ENCODE data around the gene GPR161. TPM values are rescaled to one million over a fixed set of nuclear protein-coding genes. Genes with fewer than 3 reads are reported as not detected.

Gene GPR161
- total and polyA plus RNA-seq, 9 of the 15 experiments (the other 6 are each of a cell fraction or from before 2014, with no cell fraction given), result 0.15 to 2.4 (median 0.76) TPM

- Histone ChIP-seq H3K4me2 (ENCODE audit: insufficient read depth, low read length) (no peak overlapping the region), H3K4me3 (no peak overlapping the region), H2AFZ (ENCODE audit: low read depth, low read length) (no peak overlapping the region), H3K79me2 (ENCODE audit: control insufficient read depth, insufficient read depth, low read length) (no peaks in the 10 kb centered on the region), H3K27me3 (ENCODE audit: control insufficient read depth in 2 of 2, insufficient read depth in 2 of 2, low read length in 2 of 2) (peaks cover 2 to 18% of the 10 kb centered on the region in 2 experiments; a peak in 3 of 5 replicates), H3K4me1 (replicated peaks in 1 of 2; ENCODE audit: control insufficient read depth in 2 of 2, insufficient read depth in 2 of 2, low read length in 2 of 2) (peaks cover 13 to 19% of the 10 kb centered on the region in 2 experiments; a peak in 4 of 5 replicates), H3K36me3 (ENCODE audit: control insufficient read depth, insufficient read depth, low read length) (no peaks in the 10 kb centered on the region), H3K27ac (ENCODE audit: extremely low read depth, low read depth, low read length) (no peak overlapping the region), H4K20me1 (replicated peaks; ENCODE audit: control insufficient read depth, insufficient read depth, low read length) (no peaks in the 10 kb centered on the region), H3K9ac (ENCODE audit: insufficient read depth in 1 of 2, low read depth in 2 of 2, low read length in 2 of 2) (no peak overlapping the region), H3K9me3 (replicated peaks; ENCODE audit: control insufficient read depth, insufficient read depth, low read depth, low read length) (no peaks in the 10 kb centered on the region), H3K9me1 (ENCODE audit: control insufficient read depth, insufficient read depth, low read length) (no peaks in the 10 kb centered on the region)
- TF ChIP-seq BHLHE40 (IDR thresholded peaks at IDR 0.05; ENCODE audit: low read length) (no peak), CREBBP (IDR thresholded peaks at IDR 0.05; ENCODE audit: low read depth, low read length) (no peak), ZNF639 (CRISPR knock-in tag; conservative IDR thresholded peaks at IDR 0.05 in 1 of 2, IDR thresholded peaks at IDR 0.05 in 1 of 2) (no peak), FOXA1 (IDR thresholded peaks at IDR 0.05; ENCODE audit: borderline replicate concordance) (no peak), CUX1 (CRISPR knock-in tag; IDR thresholded peaks at IDR 0.05) (no peak)
- 4% methylated on average over 1 of the region's 1 CpG for WGBS (ENCODE audit: insufficient coverage, low coverage, missing lambda C conversion rate)
- ChIA-PET POLR2A (interaction anchor here (0.6 to 1.9 kb wide), 4 partner anchors 12 to 610 kb away, joined by 3 to 9 read pairs (median 3); no protein-coding TSS in a partner anchor), CTCF (ENCODE audit: low intra/inter-chr PET ratio) (no interaction called here)
- no peak for FAIRE-seq
- intact Hi-C loops (cut with micrococcal nuclease), result no loop called here
- in situ Hi-C loops (cut with MboI), result no loop called here
- no peak for ATAC-seq
- BruUV-seq (replicated peaks), result no TSS peak
- no peak for DNase-seq (ENCODE audit: extremely low read depth in 1 of 4, low spot score in 3 of 4)
Measured at GRCh38 chr1:168134132-168134531, 2.6 kb downstream of the GPR161 start.

All from K562 (cell line).